Measurements from ENCODE around the gene HCFC1.
"Not testable (repeated sequence)": the region's sequence is repeated elsewhere in the genome, so short reads cannot be mapped to it uniquely, and the experiment has no call there.

Gene HCFC1

DNA sequence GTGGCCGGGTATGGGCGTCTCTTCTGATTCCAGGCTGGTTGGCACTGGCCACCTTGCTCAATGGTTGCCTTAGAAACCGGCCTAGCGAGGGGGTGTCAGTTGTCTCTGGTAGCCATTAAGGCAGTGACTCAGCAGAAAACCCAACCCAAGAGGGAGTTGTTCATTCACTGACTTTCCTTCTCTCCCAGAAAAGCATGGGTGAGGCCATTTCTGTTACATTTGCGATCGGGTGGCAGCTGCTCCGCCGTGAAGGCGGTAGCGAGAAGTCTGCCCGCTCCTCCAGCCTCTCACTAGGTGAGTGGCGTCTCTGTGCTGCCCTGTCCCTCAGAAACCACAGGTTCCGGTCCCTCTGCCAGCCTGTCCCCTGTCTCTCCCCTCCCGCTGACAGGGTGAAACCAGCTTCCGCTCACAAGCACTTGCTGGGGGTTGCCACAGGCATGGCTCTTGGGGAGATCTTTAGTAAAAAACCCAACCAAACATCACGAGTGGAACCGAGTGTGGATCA, 30.6 kb upstream of the HCFC1 start:
- H3K4me1 ChIP-seq (ENCODE audit: control insufficient read depth in 1 of 2, insufficient read depth in 2 of 2, low read length in 2 of 2), result peaks cover 0 to 3% of the 10 kb centered on the region in 2 donors
- H3K36me3 ChIP-seq (ENCODE audit: control insufficient read depth in 1 of 2, insufficient read depth in 2 of 2, low read length in 2 of 2), result no peaks in the 10 kb centered on the region
- H3K9me3 ChIP-seq (ENCODE audit: control insufficient read depth in 1 of 2, low read length in 2 of 2), result no peaks in the 10 kb centered on the region
- no peak overlapping the region for H3K4me3 ChIP-seq (ENCODE audit: low read depth in 1 of 2, low read length in 2 of 2)
- H3K27me3 ChIP-seq (ENCODE audit: low read depth, low read length), result no peaks in the 10 kb centered on the region
- peak overlapping the region; percentile 8 for H3K27ac ChIP-seq (ENCODE audit: low read length)

DNA sequence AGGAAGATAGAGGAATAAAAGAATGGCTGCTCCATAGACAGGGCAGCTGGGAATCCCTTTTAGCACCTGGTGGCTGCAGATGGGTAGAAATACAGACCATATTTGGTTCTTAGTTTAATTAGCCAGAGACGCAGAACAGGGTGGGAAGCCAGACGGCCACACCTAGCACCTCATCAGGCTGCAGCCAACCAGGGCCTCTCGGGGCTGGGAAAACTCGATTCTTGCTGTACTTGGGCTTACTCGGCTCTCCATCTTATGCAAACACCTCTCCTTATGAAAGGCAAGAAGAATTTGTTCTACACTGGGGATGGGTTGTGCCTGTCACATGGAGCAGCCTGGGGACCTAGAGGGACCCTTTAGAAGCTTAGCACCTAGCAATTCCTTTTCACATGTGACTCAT, 28.4 kb upstream of the HCFC1 start:
- Histone ChIP-seq H3K4me3 (ENCODE audit: low read depth in 1 of 2, low read length in 2 of 2) (no peak overlapping the region), H3K27ac (ENCODE audit: low read length) (no peak overlapping the region), H3K4me1 (ENCODE audit: control insufficient read depth in 1 of 2, insufficient read depth in 2 of 2, low read length in 2 of 2) (peaks cover 0 to 3% of the 10 kb centered on the region in 2 donors), H3K9me3 (ENCODE audit: control insufficient read depth in 1 of 2, low read length in 2 of 2) (no peaks in the 10 kb centered on the region), H3K27me3 (ENCODE audit: low read depth, low read length) (no peaks in the 10 kb centered on the region), H3K36me3 (ENCODE audit: control insufficient read depth in 1 of 2, insufficient read depth in 2 of 2, low read length in 2 of 2) (no peaks in the 10 kb centered on the region)

DNA sequence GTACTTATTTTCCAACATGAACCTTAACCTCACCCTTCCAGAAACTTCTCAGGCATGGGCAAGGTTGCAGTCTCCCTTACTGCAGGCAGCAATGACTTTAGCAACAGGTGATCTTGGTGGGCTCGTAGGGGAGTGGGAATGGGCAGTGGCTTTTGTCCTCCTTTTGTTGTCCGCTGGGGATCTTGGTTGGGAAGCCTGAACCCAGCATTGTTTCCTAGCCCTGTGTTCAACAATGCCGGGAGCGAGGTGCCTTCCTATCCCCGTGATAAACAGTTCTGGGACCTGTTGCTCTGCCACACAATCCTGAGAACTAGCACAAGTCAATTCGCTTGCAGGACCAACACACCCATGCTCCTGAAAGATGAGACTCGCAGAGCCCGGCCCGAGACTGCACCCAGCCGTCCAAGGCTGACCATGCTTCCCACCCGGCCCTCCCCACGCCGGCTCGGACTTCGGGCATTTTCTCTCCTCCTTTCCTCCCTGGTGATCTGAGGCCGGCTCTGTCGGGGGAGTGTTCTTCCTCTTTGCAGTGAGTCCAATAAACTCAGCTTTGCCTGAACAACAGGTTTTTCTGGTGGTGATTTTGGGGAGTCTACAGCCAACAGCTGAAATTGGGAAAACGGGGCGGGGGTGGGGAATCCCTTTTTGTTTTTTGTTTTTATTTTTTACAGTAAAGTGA, 27.9 kb upstream of the HCFC1 start:
- H3K4me1 ChIP-seq (ENCODE audit: control insufficient read depth in 1 of 2, insufficient read depth in 2 of 2, low read length in 2 of 2), result peaks cover 0 to 3% of the 10 kb centered on the region in 2 donors
- no peaks in the 10 kb centered on the region for H3K9me3 ChIP-seq (ENCODE audit: control insufficient read depth in 1 of 2, low read length in 2 of 2)
- no peaks in the 10 kb centered on the region for H3K27me3 ChIP-seq (ENCODE audit: low read depth, low read length)
- H3K36me3 ChIP-seq (ENCODE audit: control insufficient read depth in 1 of 2, insufficient read depth in 2 of 2, low read length in 2 of 2), result no peaks in the 10 kb centered on the region
- no peak overlapping the region for H3K27ac ChIP-seq (ENCODE audit: low read length)
- no peak overlapping the region for H3K4me3 ChIP-seq (ENCODE audit: low read depth in 1 of 2, low read length in 2 of 2)

DNA sequence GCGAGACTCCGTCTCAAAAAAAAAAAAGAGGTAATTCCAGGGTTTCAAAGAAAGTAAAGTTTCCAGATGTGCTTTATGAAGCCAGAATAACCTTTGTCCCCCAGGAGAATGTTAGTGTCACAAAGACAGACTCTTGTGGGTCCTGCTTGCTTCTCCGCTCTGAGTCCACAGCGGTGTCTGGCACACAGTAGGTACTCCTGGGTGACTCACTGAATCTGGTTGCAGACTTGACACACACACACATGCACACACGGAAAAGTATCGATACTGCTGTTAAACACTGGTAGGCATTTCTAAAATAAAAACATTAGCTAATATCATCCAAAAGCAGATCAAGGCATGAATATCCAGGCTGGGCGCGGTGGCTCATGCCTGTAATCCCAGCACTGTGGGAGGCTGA, 23.9 kb upstream of the HCFC1 start:
- H3K27ac ChIP-seq (ENCODE audit: low read length), result no peak overlapping the region
- peaks cover 0 to 3% of the 10 kb centered on the region in 2 donors for H3K4me1 ChIP-seq (ENCODE audit: control insufficient read depth in 1 of 2, insufficient read depth in 2 of 2, low read length in 2 of 2)
- H3K27me3 ChIP-seq (ENCODE audit: low read depth, low read length), result no peaks in the 10 kb centered on the region
- H3K36me3 ChIP-seq (ENCODE audit: control insufficient read depth in 1 of 2, insufficient read depth in 2 of 2, low read length in 2 of 2), result no peaks in the 10 kb centered on the region
- no peaks in the 10 kb centered on the region for H3K9me3 ChIP-seq (ENCODE audit: control insufficient read depth in 1 of 2, low read length in 2 of 2)
- H3K4me3 ChIP-seq (ENCODE audit: low read depth in 1 of 2, low read length in 2 of 2), result no peak overlapping the region

DNA sequence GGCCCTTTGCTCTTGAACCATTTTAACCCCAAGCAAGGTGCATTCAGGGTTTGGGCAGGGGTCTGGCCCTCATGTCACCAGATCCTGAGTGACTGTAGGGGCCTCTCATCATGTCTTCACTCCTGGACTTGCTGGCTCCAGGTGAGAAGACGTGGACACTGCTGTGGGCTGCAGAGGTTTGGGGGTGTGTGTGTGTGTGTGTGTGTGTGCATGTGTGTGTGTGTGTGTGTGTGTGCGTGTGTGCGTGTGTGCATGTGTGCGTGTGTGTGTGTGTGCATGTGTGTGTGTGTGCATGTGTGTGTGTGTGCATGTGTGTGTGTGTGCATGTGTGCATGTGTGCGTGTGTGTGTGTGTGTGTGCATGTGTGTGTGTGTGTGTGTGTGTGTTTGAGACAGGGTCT, 22.8 kb upstream of the HCFC1 start:
- not testable (repeated sequence) for H3K4me3 ChIP-seq (ENCODE audit: low read depth in 1 of 2, low read length in 2 of 2); H3K36me3 ChIP-seq (ENCODE audit: control insufficient read depth in 1 of 2, insufficient read depth in 2 of 2, low read length in 2 of 2); H3K27me3 ChIP-seq (ENCODE audit: low read depth, low read length); H3K27ac ChIP-seq (ENCODE audit: low read length); H3K4me1 ChIP-seq (ENCODE audit: control insufficient read depth in 1 of 2, insufficient read depth in 2 of 2, low read length in 2 of 2); H3K9me3 ChIP-seq (ENCODE audit: control insufficient read depth in 1 of 2, low read length in 2 of 2)

DNA sequence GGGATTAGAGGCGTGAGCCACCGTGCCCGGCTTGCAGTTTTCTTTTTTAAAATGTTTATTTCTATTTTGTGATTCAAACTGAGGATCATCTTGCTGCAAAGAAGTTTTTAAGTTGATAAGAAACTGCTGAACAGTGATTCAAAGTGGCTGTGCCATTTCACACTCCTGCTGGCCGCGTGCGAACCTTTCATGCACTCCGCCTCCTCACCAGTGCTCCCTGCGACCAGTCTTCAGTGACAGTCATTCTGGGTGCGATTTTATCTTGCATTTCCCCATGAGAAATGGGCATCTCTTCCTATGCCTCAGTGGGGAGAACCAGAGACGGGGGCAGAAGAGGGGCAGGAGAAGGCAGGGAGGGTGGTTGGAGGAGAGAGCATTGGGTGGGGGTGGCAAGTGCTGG, 22.4 kb upstream of the HCFC1 start:
- Histone ChIP-seq H3K4me1 (ENCODE audit: control insufficient read depth in 1 of 2, insufficient read depth in 2 of 2, low read length in 2 of 2) (no peaks in the 10 kb centered on the region), H3K27ac (ENCODE audit: low read length) (no peak overlapping the region), H3K4me3 (ENCODE audit: low read depth in 1 of 2, low read length in 2 of 2) (no peak overlapping the region), H3K36me3 (ENCODE audit: control insufficient read depth in 1 of 2, insufficient read depth in 2 of 2, low read length in 2 of 2) (no peaks in the 10 kb centered on the region), H3K27me3 (ENCODE audit: low read depth, low read length) (no peaks in the 10 kb centered on the region), H3K9me3 (ENCODE audit: control insufficient read depth in 1 of 2, low read length in 2 of 2) (no peaks in the 10 kb centered on the region)

DNA sequence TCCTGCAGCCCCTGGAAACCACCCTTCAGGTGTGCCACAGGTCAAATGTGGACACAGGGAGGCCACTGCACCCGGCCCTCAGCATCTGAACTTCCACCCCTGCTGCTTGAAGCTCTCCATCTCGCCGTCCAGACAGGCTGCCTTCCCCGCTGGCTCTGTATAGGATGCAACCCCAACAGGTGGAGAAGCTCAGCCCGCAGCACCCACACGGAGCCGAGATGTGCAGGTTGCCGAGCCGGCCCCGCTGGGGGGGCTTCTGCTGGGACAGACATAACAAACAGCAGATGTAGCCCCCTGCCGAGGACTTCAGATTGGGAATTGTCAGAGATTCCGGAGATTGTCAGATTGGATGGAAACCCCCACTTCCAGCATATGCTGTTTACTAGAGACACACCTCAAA, 21.5 kb upstream of the HCFC1 start:
- no peaks in the 10 kb centered on the region for H3K4me1 ChIP-seq (ENCODE audit: control insufficient read depth in 1 of 2, insufficient read depth in 2 of 2, low read length in 2 of 2)
- no peak overlapping the region for H3K4me3 ChIP-seq (ENCODE audit: low read depth in 1 of 2, low read length in 2 of 2)
- H3K9me3 ChIP-seq (ENCODE audit: control insufficient read depth in 1 of 2, low read length in 2 of 2), result no peaks in the 10 kb centered on the region
- no peak overlapping the region for H3K27ac ChIP-seq (ENCODE audit: low read length)
- H3K36me3 ChIP-seq (ENCODE audit: control insufficient read depth in 1 of 2, insufficient read depth in 2 of 2, low read length in 2 of 2), result no peaks in the 10 kb centered on the region
- H3K27me3 ChIP-seq (ENCODE audit: low read depth, low read length), result no peaks in the 10 kb centered on the region

DNA sequence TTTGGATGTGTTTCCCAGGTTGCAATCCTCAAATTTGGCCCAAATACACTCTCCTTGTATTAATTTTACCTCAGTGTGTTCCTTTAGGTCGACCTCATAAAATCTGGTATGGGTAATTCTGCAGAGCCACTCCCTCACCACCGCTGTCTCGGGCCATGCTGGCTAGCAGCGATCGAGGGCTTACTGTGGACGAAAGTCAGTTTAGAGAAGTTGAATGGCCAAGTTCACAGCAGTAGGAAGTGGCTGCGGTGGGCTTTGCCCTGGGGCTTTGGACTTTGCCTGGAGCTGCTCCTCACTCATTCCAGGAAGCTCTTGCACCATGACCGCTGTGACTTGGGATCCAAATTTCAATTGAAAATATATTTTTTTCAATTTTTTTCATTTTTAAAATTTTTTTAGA, 20.6 kb upstream of the HCFC1 start:
- no peaks in the 10 kb centered on the region for H3K36me3 ChIP-seq (ENCODE audit: control insufficient read depth in 1 of 2, insufficient read depth in 2 of 2, low read length in 2 of 2)
- no peaks in the 10 kb centered on the region for H3K27me3 ChIP-seq (ENCODE audit: low read depth, low read length)
- no peak overlapping the region for H3K4me3 ChIP-seq (ENCODE audit: low read depth in 1 of 2, low read length in 2 of 2)
- no peak overlapping the region for H3K27ac ChIP-seq (ENCODE audit: low read length)
- no peaks in the 10 kb centered on the region for H3K4me1 ChIP-seq (ENCODE audit: control insufficient read depth in 1 of 2, insufficient read depth in 2 of 2, low read length in 2 of 2)
- no peaks in the 10 kb centered on the region for H3K9me3 ChIP-seq (ENCODE audit: control insufficient read depth in 1 of 2, low read length in 2 of 2)

DNA sequence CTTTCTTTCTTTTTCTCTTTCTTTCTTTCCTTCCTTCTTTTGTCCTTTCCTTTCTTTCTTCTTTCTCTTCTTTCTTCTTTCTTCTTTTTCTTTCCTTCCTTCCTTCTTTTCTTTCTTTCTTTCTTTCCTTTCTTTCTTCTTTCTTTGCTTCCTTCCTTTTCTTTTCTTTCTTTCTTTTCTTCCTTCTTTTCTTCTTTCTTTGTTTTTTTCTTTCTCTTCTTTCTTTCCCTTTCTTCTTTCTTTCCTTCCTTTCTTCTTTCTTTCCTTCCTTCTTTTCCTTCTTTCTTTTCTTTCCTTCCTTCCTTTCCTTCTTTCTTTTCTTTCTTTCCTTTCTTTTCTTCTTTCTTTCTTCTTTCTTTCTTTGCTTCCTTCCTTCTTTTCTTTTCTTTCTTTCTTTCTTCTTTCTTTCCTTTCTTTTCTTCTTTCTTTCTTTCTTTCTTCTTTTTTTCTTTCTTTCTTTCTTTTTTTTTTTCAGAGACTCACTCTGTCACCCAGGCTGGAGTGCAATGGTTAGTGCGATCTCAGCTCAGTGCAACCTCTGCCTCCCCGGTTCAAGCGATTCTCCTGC, 19.5 kb upstream of the HCFC1 start:
- no peak overlapping the region for H3K27ac ChIP-seq (ENCODE audit: low read length)
- H3K4me1 ChIP-seq (ENCODE audit: control insufficient read depth in 1 of 2, insufficient read depth in 2 of 2, low read length in 2 of 2), result no peaks in the 10 kb centered on the region
- no peaks in the 10 kb centered on the region for H3K27me3 ChIP-seq (ENCODE audit: low read depth, low read length)
- no peaks in the 10 kb centered on the region for H3K36me3 ChIP-seq (ENCODE audit: control insufficient read depth in 1 of 2, insufficient read depth in 2 of 2, low read length in 2 of 2)
- H3K9me3 ChIP-seq (ENCODE audit: control insufficient read depth in 1 of 2, low read length in 2 of 2), result no peaks in the 10 kb centered on the region
- no peak overlapping the region for H3K4me3 ChIP-seq (ENCODE audit: low read depth in 1 of 2, low read length in 2 of 2)

DNA sequence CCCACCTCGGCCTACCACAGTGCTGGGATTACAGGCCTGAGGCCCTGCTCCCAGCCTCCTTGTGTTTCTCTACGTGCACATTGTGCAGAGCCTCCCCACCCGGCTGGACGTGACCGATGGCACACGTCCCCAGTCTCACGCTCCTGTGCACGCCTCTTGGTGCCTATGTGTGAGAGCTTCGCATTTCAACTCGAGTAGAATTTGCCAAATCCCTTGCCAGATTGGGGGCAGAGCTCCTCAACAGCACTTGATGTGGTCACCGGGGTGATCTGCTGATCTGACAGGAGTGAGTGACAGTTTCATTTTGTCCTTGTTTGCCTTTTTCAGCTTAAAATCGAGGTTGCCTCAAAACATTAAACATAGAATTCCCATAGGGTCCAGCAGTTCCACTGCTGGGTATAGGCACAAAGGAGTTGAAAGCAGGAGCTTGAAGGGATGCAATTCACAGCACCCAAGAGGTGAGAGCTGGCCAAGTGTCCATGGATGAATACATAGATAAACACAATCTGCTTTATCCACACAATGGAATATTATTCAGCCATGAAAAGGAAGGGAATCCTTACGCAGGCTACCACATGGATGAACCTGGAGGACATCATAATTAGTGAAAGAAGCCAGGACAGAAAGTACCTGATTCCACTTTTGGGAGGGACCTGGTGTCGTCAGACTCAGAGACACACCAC, 18.5 kb upstream of the HCFC1 start:
- Histone ChIP-seq H3K4me1 (ENCODE audit: control insufficient read depth in 1 of 2, insufficient read depth in 2 of 2, low read length in 2 of 2) (peaks cover 0 to under 1% of the 10 kb centered on the region in 2 donors), H3K27me3 (ENCODE audit: low read depth, low read length) (no peaks in the 10 kb centered on the region), H3K27ac (ENCODE audit: low read length) (no peak overlapping the region), H3K9me3 (ENCODE audit: control insufficient read depth in 1 of 2, low read length in 2 of 2) (no peaks in the 10 kb centered on the region), H3K4me3 (ENCODE audit: low read depth in 1 of 2, low read length in 2 of 2) (no peak overlapping the region), H3K36me3 (ENCODE audit: control insufficient read depth in 1 of 2, insufficient read depth in 2 of 2, low read length in 2 of 2) (no peaks in the 10 kb centered on the region)

DNA sequence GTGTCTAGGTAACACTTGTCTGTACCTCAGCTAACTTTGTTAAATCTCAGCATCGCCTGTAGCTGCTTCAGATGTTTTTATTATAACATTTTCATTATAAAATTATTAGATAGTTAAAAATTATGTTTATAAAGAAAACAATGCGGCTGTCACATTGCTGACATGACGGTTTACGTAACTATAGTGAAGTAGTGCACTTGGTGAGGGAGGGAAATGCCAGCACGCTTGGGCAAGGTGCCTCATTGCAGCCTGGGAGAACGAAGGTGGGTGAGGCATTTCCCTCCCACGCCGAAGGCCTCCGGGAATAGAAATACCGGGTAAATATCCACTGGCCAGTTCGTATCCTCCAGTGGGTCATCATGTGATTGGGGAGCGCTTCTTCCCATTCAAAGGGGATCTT, 16.9 kb upstream of the HCFC1 start:
- H3K27ac ChIP-seq (ENCODE audit: low read length), result no peak overlapping the region
- peaks cover 4% of the 10 kb centered on the region in 2 donors for H3K4me1 ChIP-seq (ENCODE audit: control insufficient read depth in 1 of 2, insufficient read depth in 2 of 2, low read length in 2 of 2)
- no peaks in the 10 kb centered on the region for H3K9me3 ChIP-seq (ENCODE audit: control insufficient read depth in 1 of 2, low read length in 2 of 2)
- no peaks in the 10 kb centered on the region for H3K36me3 ChIP-seq (ENCODE audit: control insufficient read depth in 1 of 2, insufficient read depth in 2 of 2, low read length in 2 of 2)
- no peak overlapping the region for H3K4me3 ChIP-seq (ENCODE audit: low read depth in 1 of 2, low read length in 2 of 2)
- no peaks in the 10 kb centered on the region for H3K27me3 ChIP-seq (ENCODE audit: low read depth, low read length)

Data from muscle layer of duodenum (tissue), 2 donors.